ENCODE data around the gene EP400.

Gene EP400

GRCh38 chr12:131912518-131913274, 37.0 kb upstream of the EP400 start:
- peak; percentile 91 for DNase-seq (ENCODE audit: low spot score)

- no peak for DNase-seq (ENCODE audit: low spot score)
Observed at GRCh38 chr12:131913666-131914065, 36.1 kb upstream of the EP400 start.

- DNase-seq (ENCODE audit: low spot score): no peak
Observed at GRCh38 chr12:131914179-131914702, 35.5 kb upstream of the EP400 start.

- DNase-seq (ENCODE audit: low spot score): no peak
Observed at GRCh38 chr12:131915000-131915689, 34.6 kb upstream of the EP400 start.

GRCh38 chr12:131915823-131916222, 33.9 kb upstream of the EP400 start:
- no peak for DNase-seq (ENCODE audit: low spot score)

GRCh38 chr12:131916306-131917138, 33.2 kb upstream of the EP400 start:
- DNase-seq (ENCODE audit: low spot score): no peak

GRCh38 chr12:131917139-131917710, 32.5 kb upstream of the EP400 start:
- no peak for DNase-seq (ENCODE audit: low spot score)

- no peak for DNase-seq (ENCODE audit: low spot score)
Observed at GRCh38 chr12:131917711-131918306, 31.9 kb upstream of the EP400 start.

GRCh38 chr12:131918311-131919050, 31.3 kb upstream of the EP400 start:
- no peak for DNase-seq (ENCODE audit: low spot score)

GRCh38 chr12:131919051-131919347, 30.7 kb upstream of the EP400 start:
- no peak for DNase-seq (ENCODE audit: low spot score)

- DNase-seq (ENCODE audit: low spot score): no peak
Observed at GRCh38 chr12:131919366-131920156, 30.2 kb upstream of the EP400 start.

- DNase-seq (ENCODE audit: low spot score): no peak
Observed at GRCh38 chr12:131920157-131920508, 29.6 kb upstream of the EP400 start.

GRCh38 chr12:131920902-131921840, 28.6 kb upstream of the EP400 start:
- no peak for DNase-seq (ENCODE audit: low spot score)

- DNase-seq (ENCODE audit: low spot score): no peak
Observed at GRCh38 chr12:131921866-131922769, 27.6 kb upstream of the EP400 start.

GRCh38 chr12:131922772-131923171, 27.0 kb upstream of the EP400 start:
- DNase-seq (ENCODE audit: low spot score): no peak

GRCh38 chr12:131923260-131923659, 26.5 kb upstream of the EP400 start:
- DNase-seq (ENCODE audit: low spot score): no peak

- no peak for DNase-seq (ENCODE audit: low spot score)
Observed at GRCh38 chr12:131927110-131928079, 22.3 kb upstream of the EP400 start.
